Activated CD4-positive, alpha-beta memory T cell treated with anti-CD3 and anti-CD28 coated beads, Interleukin-2, amount 10 ng/mL, durations not matched to agents 7 days and 5 days (primary cell): ENCODE data around the gene ZNF28. TPM values are rescaled to one million over a fixed set of nuclear protein-coding genes. Genes with fewer than 3 reads are reported as not detected.

ENCODE experiments used
- total RNA-seq, 2 experiments: library from RNA; stranded (reverse); gene quantifications; one replicate each; pipeline ENCODE4 v1.2.3, GENCODE V29; 2021

ZNF28 gene
- total RNA-seq, 2 experiments from 2014 or later: 18.0 to 24.5 TPM

Other genes with a start within 250 kb of the ZNF28 start
- 10 to 100 TPM; 49.1 to 49.7 TPM for gene ZNF83, start 183.3 kb downstream of the ZNF28 start, total RNA-seq
- gene ZNF611, start 86.6 kb downstream of the ZNF28 start, total RNA-seq: 10 to 100 TPM; 26.6 TPM
- 10 to 100 TPM; 16.9 to 17.5 TPM for gene ZNF600, start 34.8 kb downstream of the ZNF28 start, total RNA-seq
- 10 to 100 TPM; 16.0 to 16.4 TPM for gene ZNF468, start 36.0 kb upstream of the ZNF28 start, total RNA-seq
- gene ZNF320, start 76.0 kb upstream of the ZNF28 start, total RNA-seq: 1 to 10 TPM; 4.0 to 4.1 TPM
- gene ZNF888, start 101.8 kb upstream of the ZNF28 start, total RNA-seq: 1 to 10 TPM; 5.9 to 6.9 TPM
- gene ZNF816, start 141.2 kb upstream of the ZNF28 start, total RNA-seq: 10 to 100 TPM; 11.8 to 14.9 TPM
- gene ERVV-1, start 192.3 kb upstream of the ZNF28 start, total RNA-seq: not detected
- gene ERVV-2, start 223.1 kb upstream of the ZNF28 start, total RNA-seq: not detected